Measurements from ENCODE around the gene TOGARAM1. TPM values are rescaled to one million over a fixed set of nuclear protein-coding genes. Genes with fewer than 3 reads are reported as not detected.

Gene TOGARAM1
- total RNA-seq, 1 experiment from 2014 or later, result 5.9 TPM

GRCh38 chr14:45057349-45057748 lies 95.4 kb downstream of the TOGARAM1 start:
- TF ChIP-seq CTCF (IDR thresholded peaks at IDR 0.05; ENCODE audit: insufficient read depth in 1 of 2, low read depth in 1 of 2, low read length in 1 of 2, severe bottlenecking in 1 of 2, unreplicated experiment in 1 of 2), result no peak
- no peaks in the 10 kb centered on the region for H3K9me3 Mint-ChIP-seq (ENCODE audit: unreplicated experiment)
- DNase-seq, result no peak
- POLR2A ChIA-PET, result no interaction called here
- Histone ChIP-seq H3K27me3 (replicated peaks; ENCODE audit: control insufficient read depth, insufficient read depth, low read length) (no peaks in the 10 kb centered on the region), H3K36me3 (ENCODE audit: control insufficient read depth, insufficient read depth, low read length) (no peaks in the 10 kb centered on the region), H3K4me3 (ENCODE audit: low read depth, low read length) (no peak overlapping the region), H3K9me3 (no peaks in the 10 kb centered on the region), H3K4me1 (no peaks in the 10 kb centered on the region)
- CTCF ChIA-PET, result no interaction called here
- intact Hi-C loops (cut with micrococcal nuclease; ENCODE audit: unreplicated experiment), result no loop called here
- no TSS peak for BruUV-seq (replicated peaks)
- no peak overlapping the region for H3K4me3 Mint-ChIP-seq (ENCODE audit: unreplicated experiment)
- no peaks in the 10 kb centered on the region for H3K27me3 Mint-ChIP-seq (ENCODE audit: insufficient read depth, unreplicated experiment)
- no peaks in the 10 kb centered on the region for H3K4me1 Mint-ChIP-seq (ENCODE audit: low read depth, unreplicated experiment)
- H3K36me3 Mint-ChIP-seq (ENCODE audit: insufficient read depth, unreplicated experiment), result no peaks in the 10 kb centered on the region
- no peak overlapping the region for H3K27ac Mint-ChIP-seq (ENCODE audit: unreplicated experiment)

GRCh38 chr14:45057881-45058364 lies 95.9 kb downstream of the TOGARAM1 start:
- ChIA-PET POLR2A (no interaction called here), CTCF (no interaction called here)
- H3K27me3 ChIP-seq (replicated peaks; ENCODE audit: control insufficient read depth, insufficient read depth, low read length), result no peaks in the 10 kb centered on the region
- H3K9me3 ChIP-seq, result no peaks in the 10 kb centered on the region
- no peak for DNase-seq
- H3K36me3 Mint-ChIP-seq (ENCODE audit: insufficient read depth, unreplicated experiment), result no peaks in the 10 kb centered on the region
- no peaks in the 10 kb centered on the region for H3K27me3 Mint-ChIP-seq (ENCODE audit: insufficient read depth, unreplicated experiment)
- no peak overlapping the region for H3K27ac Mint-ChIP-seq (ENCODE audit: unreplicated experiment)
- H3K4me3 Mint-ChIP-seq (ENCODE audit: unreplicated experiment), result no peak overlapping the region
- intact Hi-C loops (cut with micrococcal nuclease; ENCODE audit: unreplicated experiment), result loop anchor here (2.0 kb wide), 1 partner anchor 77 kb away; the partner anchor contains the start of genes FANCM and FKBP3
- H3K36me3 ChIP-seq (ENCODE audit: control insufficient read depth, insufficient read depth, low read length), result no peaks in the 10 kb centered on the region
- BruUV-seq (replicated peaks), result no TSS peak
- TF ChIP-seq CTCF (IDR thresholded peaks at IDR 0.05; ENCODE audit: insufficient read depth in 1 of 2, low read depth in 1 of 2, low read length in 1 of 2, severe bottlenecking in 1 of 2, unreplicated experiment in 1 of 2), result no peak
- no peaks in the 10 kb centered on the region for H3K4me1 ChIP-seq
- no peaks in the 10 kb centered on the region for H3K4me1 Mint-ChIP-seq (ENCODE audit: low read depth, unreplicated experiment)
- H3K9me3 Mint-ChIP-seq (ENCODE audit: unreplicated experiment), result no peaks in the 10 kb centered on the region
- H3K4me3 ChIP-seq (ENCODE audit: low read depth, low read length), result no peak overlapping the region

GRCh38 chr14:45060551-45060950 lies 98.6 kb downstream of the TOGARAM1 start:
- DNase-seq, result no peak
- Histone ChIP-seq H3K36me3 (ENCODE audit: control insufficient read depth, insufficient read depth, low read length) (no peaks in the 10 kb centered on the region), H3K9me3 (no peaks in the 10 kb centered on the region), H3K4me3 (ENCODE audit: low read depth, low read length) (no peak overlapping the region), H3K27me3 (replicated peaks; ENCODE audit: control insufficient read depth, insufficient read depth, low read length) (no peaks in the 10 kb centered on the region), H3K4me1 (no peaks in the 10 kb centered on the region)
- no peaks in the 10 kb centered on the region for H3K36me3 Mint-ChIP-seq (ENCODE audit: insufficient read depth, unreplicated experiment)
- no peak overlapping the region for H3K27ac Mint-ChIP-seq (ENCODE audit: unreplicated experiment)
- no peak for TF ChIP-seq CTCF (IDR thresholded peaks at IDR 0.05; ENCODE audit: insufficient read depth in 1 of 2, low read depth in 1 of 2, low read length in 1 of 2, severe bottlenecking in 1 of 2, unreplicated experiment in 1 of 2)
- BruUV-seq (replicated peaks), result no TSS peak
- POLR2A ChIA-PET, result no interaction called here
- intact Hi-C loops (cut with micrococcal nuclease; ENCODE audit: unreplicated experiment), result no loop called here
- no peaks in the 10 kb centered on the region for H3K27me3 Mint-ChIP-seq (ENCODE audit: insufficient read depth, unreplicated experiment)
- H3K9me3 Mint-ChIP-seq (ENCODE audit: unreplicated experiment), result no peaks in the 10 kb centered on the region
- no peaks in the 10 kb centered on the region for H3K4me1 Mint-ChIP-seq (ENCODE audit: low read depth, unreplicated experiment)
- H3K4me3 Mint-ChIP-seq (ENCODE audit: unreplicated experiment), result no peak overlapping the region
- CTCF ChIA-PET, result no interaction called here

All from Caco-2 (cell line).